Kasumi-1 (cell line): Measurements from ENCODE around the gene HAUS8.
A peak's percentile ranks its signal among the peaks of the same experiment; 100 is the strongest.
"Not testable (repeated sequence)": the region's sequence is repeated elsewhere in the genome, so short reads cannot be mapped to it uniquely, and the experiment has no call there.

Experiments
- DNase-seq, 2 experiments: peaks; one replicate each; lab custom pipeline; 2025; lab: John Stamatoyannopoulos, UW

The HAUS8 gene, protein sequence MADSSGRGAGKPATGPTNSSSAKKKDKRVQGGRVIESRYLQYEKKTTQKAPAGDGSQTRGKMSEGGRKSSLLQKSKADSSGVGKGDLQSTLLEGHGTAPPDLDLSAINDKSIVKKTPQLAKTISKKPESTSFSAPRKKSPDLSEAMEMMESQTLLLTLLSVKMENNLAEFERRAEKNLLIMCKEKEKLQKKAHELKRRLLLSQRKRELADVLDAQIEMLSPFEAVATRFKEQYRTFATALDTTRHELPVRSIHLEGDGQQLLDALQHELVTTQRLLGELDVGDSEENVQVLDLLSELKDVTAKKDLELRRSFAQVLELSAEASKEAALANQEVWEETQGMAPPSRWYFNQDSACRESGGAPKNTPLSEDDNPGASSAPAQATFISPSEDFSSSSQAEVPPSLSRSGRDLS

DNA sequence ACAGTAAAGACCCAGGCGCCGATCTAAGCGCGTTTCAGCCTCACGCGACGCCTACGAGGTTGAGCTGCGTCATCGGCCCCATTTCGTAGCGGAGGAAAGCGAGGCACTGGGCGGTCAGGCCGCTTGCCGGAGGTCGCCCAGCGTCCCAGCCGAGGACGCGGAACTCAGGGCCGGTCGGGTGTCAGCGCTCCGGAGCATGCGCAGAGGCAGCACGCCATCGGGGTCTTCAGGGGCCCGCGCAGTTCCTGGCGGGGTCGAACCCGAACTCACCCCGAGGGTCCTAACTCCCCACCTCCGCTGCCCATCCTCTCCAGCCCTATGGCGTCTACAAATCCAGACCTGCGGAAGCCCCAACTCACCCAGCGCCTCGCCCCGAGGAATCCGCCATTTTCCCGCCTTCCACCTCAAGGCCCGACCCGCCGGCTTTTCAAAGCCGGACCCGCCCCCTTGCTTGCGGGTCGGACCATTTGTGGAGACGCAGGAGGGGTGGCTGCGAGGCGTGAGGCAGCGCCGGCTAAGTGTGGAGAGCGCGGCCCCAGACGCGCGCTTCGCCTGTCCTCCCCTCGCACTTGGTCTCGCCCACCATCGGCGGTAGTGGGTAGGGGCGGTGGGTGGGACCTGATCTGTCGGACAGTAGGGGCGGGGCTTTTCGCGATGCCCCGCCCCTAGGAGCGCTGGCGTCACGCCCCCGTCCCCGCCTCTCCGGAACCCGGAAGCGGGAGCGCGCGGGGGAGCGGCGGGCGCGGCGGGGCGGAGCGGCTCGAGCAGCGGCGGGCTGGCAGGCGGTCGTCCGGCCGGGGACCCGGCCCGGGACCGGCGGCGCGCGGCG, at the start of gene HAUS8, which contains the start of gene MYO9B:
Gene HAUS8 (minus strand): TSS at position 418 of the 829 bp plus-strand sequence. CDS start 30 bp downstream, at position 388.
Gene MYO9B (plus strand): TSS at position 743 of the 829 bp plus-strand sequence. CDS start 25,941 bp downstream, outside the sequence.
- DNase-seq = peak; percentile 95

DNA sequence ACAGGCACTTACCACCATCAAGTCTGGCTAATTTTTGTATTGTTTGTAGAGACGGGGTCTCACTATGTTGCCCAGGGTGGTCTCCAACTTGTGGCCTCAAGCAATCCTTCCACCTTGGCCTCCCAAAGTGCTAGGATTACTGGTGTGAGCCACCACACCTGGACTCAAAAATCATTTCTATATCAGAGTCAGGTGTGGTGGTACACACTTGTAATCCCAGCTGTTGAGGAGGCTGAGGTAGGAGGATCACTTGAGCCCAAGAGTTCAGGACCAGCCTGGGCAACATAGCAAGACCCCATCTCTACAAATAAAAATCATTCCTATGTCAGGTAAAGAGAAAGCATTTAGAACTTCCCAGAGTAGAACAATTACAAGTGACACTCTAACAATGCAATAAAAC, 48.8 kb upstream of the HAUS8 start:
- no peak for DNase-seq

DNA sequence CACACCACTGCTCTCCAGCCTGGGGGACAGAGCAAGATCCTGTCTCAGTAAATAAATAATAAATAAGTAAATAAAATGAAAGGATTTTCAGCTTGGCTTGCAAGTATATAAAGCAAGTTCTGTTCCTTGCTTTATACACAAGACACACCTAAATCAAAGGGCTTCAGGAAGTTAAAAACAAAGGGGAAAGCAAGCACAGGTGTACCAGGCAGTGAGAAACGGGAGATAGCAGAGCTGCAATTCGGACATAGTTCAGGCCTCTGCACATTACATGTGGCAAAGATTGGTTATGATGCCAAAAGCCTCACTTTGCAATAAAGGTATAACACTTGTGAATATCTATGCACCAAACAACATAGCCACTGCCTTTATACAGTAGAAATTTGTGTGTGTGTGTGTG, 47.8 kb upstream of the HAUS8 start:
- no peak for DNase-seq

DNA sequence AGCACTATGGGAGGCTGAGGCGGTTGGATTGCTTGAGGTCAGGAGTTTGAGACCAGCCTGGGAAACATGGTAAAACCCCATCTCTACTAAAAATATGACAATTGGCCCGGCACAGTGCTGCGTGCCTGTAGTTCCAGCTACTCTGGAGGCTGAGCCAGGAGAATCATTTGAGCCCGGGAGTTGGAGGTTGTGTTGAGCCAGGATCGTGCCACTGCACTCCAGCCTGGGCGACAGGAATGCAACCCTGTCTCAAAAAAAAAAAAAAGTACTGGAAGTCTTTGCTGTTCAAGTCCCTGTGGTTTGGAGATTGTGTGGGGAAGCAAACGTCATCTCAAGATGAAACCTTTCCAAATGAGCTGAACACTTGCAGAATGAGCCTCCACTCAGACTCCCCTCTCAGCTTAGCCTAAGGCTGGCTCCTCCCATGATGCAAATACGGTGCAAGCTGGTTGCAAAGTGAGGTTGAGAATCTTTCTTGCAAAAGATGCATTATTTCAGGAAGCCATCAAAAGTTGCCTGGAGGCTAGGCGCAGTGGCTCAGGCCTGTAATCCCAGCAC, 46.6 kb upstream of the HAUS8 start:
- DNase-seq = peak; percentile 16 to 34

DNA sequence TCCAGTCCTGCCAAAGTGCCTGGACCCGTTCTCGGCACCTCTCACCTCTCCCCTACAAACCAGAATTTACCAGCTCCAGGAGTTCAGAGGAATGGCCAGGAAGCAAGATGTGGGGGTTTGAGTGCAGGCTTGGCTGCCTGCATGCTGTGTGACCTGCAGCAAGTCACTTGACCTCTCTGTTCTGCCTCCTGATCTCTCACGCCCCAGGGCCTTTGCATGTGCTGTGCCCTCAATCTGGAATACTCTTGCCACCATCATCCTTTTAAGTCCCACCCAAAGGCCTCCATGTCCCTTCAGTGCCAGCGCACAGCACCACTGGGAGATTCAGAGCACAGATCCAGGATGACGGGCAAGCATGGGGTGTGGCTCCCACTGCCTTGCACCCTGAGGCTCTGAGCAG, 43.7 kb upstream of the HAUS8 start:
- no peak for DNase-seq

DNA sequence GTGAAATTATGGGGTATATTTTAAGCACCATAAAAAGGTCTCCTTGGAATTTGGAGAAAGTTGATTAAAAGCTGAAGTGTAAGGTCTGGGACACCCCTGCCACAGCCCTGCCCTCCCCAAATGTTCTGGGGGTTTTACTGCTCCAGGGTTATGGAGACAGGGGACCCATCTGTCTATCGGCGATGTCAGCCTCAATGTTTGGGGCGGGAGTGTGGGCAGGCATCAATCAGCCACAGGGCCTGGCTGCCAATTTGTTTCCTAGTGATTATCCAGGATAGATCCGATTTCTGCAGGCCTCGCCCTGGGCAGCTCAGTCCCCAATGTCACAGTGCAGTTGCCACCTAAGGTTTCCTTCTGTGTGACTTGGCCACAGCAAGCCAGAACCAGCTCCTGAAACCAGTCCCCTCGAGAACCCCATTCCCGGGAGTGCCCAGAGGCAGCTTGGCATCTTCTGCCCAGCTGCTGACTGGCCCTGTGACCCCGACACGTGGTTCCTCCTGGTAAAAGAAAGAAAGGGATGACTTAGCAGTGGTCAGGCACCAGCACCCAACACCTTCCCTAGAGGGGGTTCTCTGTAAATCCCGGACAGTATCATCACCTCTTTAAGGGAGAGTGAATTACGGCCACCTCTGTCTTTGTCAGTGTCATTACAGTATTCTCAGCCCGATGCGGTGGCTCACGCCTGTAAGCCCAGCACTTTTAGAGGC, 41.9 kb upstream of the HAUS8 start:
- DNase-seq = no peak

DNA sequence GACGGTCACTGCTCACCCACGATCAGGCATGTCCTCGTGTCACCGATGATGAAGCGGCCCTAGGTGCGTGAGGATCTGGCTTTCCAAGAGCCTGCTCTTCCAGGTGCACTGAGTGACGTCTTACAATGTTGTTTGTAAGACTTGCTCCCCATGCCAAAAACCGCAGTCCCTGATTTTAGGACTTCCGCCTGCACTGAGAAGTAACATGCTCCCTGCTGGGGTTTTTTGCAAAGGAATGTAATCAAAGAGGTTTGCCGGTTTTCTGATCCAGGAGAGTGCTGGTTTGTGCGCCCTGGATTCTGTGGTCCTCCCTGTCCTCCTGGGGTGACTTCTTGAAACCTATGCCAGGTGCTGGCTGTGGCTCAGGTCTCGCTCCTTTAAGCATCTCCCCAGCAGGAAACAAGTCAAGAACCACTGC, 39.2 kb upstream of the HAUS8 start:
- no peak for DNase-seq

DNA sequence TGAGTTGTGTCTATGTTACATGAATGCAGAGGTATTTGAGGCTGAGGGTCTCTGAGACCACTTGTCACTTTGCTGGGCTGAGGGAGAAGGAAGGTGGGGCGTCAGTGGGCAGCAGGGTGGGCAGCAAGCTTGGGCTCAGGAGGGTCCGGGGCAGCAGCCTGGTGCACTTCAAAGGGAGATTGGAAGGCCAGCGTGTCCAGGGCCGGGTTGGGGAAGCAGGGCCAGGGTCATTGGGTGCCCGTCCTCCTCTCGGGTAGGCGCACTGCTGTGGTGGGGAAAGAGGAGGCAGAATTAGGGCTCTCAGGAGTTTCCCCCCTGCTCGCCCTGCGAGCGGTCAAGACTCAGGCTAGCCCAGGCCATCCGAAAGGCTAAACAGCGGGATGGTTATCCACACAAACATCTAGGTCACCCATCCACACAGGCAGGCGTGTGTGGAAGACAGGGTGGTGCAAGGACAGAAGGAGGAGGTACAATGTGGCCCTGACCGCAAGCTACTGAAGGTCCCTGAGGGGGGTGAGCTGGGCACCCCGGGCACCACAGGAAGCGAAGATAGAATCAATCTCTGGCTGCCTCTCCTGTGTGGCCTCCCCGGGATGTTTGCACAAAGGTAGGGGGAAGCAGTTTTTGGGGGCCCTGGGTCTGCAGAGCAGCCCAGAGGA, 38.0 kb upstream of the HAUS8 start:
- no peak for DNase-seq

DNA sequence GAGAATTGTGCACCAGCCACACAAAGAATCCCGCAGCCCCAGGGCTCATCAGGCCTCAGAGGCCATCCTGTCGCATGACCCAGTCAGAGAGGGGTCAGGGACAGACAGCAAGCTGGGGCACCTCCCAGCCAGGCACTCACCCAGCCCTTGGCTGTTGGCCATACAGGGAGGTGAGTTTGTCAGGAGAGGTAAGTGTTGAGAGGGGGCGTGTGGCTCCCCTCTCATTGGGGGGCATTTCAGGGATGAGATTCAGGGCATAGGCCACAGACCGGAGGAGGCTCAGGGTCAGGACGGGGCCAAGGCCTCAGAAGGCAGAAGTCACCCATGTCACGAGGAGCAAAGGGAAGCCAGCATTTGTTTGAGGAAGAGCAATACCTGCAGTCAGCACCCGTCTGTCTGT, 37.4 kb upstream of the HAUS8 start:
- no peak for DNase-seq

DNA sequence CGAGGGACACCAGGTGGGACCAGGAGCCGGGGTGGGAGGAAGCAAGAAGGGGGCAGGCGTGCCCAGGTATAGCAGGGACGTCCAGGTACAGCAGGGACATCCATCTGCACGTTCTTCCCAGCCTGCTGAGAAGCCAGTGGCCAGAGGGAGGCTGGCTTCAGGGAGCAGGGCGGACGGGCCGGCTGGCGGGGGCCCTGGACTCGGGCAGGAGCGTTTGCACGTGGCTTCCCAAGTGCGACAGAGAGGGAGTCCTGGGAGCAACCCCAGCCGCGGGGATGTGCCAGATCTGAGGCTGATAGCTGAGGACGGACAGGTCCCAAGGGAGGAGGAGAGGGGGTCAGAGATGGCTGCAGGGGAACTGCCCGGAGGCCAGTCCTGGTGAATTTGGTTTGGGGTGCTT, 37.0 kb upstream of the HAUS8 start:
- DNase-seq = no peak

DNA sequence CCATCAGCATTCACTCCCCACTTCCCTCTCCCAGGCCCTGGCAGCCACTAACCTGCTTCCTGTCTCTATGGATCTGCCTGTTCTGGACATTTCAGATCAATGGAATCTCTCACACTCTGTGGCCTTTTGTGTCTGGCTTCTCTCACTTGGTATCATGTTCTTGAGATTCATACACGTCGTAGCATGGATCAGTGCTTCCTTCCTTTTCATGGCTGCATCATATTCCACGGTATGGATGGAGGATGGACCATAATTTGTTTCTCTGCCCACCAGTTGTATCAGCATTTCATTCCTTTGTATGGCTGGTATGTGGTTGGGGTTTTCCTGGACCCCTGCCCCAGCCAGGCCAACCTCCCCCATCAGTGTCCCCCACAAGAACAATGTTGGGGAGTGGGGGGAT, 36.5 kb upstream of the HAUS8 start:
- DNase-seq = no peak

DNA sequence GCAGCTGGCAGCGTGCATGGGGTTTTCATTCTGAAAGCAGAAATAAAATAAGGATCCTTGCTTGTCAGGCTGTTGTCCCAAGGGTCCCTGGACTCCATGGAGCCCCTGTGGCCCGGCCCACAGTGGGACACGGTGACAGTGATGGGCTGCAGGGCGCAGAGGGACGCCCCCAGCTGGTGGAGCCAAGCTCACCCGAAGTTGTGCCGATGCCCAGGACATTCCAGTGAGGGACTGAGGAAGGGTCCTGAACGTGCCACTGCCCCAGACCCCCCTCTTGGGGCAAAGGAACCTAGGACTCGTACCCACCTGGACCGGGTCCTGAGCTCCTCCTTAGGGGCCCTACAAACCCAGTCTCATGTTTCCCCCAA, 35.3 kb upstream of the HAUS8 start:
- no peak for DNase-seq

DNA sequence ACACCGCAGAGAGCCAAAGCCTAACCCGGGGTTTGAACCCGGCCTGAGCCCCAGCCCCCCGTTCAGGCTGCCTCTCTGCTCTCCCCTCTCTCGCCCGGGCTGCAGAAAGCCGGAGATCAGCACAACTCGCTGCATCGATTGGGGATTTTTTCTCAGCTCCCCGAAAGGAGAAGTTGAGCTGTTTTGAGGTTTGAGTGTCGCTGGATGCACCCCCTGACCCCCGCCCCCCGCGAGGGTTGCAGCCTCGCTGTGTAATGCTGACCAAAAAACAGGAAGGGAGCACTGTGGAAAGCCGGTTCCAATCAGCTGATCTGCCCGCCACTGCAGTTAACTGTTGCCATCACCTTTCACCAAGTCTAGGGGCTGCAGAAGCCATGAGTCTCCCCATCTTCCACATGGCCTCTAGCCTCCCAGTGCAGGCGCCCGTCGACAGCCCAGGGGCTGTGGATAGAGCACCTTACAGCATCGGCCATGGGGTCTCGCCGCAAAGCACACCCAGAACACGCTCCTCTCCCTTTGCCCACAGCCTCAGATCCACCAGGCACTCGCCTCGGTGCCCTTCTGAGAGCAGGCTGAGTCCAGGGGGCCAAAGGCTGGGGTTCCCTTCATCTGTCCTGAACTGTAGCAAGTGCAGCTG, 34.8 kb upstream of the HAUS8 start:
- DNase-seq = peak; percentile 87 to 91

DNA sequence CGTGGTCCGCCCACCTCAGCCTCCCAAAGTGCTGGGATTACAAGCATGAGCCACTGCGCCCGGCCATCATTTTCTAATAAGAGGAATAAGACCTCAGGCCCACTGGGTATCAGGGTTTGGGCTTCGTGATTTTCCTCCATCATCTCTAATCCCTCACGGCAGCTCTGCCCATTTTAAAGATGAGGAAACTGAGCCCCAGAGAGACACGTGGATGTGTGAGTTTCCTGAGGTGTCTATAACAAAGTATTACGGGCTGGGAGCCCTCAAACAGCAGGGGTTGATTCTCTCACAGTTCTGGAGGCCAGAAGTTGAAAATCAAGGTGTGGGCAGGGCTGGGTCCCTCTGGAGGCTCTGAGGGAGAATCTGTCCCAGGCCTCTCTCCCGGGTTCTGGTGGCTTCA, 34.0 kb upstream of the HAUS8 start:
- no peak for DNase-seq

DNA sequence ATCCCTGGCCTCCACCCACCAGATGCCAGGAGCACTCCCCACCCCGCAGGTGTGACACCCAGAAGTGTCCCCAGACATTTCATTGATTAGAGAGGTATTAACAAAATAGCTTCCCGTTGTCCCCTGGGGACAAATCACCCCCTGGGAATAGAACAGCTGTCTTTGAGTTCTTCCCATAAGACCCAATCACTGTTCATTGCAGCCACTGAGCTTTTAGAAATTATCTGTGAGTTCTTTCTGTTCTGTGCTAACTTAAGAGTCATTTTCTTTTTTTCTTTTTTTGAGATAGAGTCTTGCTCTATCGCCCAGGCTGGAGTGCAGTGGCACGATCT, 33.2 kb upstream of the HAUS8 start:
- no peak for DNase-seq

DNA sequence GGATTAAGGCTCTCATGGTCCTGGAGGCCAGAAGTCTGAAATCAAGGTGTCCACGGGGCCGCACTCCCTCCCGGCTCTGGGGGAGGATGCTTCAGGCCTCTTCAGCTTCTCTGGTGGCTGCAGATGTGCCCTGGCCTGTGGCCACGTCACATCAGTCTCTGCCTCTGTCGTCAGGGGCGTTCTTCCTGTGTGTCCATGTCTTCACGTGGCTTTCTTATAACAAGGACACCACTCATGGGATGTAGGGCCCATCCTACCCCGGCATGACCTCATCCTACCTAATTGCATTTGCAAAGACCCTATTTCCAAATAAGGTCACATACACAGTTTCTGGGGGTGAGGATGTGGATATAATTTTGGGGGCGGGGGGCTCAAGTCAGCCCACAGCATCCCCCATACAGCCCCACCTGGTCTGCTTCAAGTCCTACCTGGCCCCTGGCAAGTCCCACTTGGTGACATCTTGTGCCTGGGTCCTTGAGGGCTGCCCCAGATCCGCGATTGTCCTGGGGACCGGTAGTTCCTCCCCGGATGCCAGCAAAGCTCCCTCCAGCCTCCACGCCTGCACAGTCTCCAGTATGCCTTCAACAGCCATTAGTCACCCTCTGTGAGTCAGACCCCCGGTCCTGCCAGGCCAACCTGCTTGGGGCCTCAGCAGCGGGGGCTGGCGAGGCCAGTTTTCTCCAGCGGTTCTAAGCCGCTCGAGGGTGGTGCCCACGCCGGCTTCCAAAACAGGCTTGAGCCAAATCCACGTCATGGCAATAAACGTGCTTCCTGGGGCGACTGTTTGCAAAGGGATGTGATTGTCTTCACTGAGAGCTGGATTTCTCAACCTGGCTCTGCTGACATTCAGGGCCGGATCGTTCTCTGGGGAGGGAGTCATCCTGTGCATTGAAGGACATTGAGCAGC, 32.5 kb upstream of the HAUS8 start:
- DNase-seq = peak; percentile 86 to 90

DNA sequence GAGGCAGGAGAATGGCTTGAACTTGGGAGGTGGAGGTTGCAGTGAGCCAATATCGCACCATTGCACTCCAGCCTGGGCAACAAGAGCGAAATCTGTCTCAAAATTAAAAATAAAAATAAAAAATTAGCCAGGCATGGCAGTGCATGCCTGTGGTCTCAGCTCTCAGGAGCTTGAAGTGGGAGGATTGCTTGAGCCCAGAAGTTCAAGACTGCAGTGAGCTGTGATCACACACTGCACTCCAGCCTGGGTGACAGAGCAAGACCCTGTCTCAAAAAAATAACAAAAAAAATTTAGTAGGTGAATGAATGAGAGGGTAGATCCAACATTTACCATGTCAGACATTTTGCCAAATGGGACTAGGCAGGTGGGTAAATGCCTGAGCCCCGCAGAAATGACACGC, 31.7 kb upstream of the HAUS8 start:
- DNase-seq = not testable (repeated sequence)

DNA sequence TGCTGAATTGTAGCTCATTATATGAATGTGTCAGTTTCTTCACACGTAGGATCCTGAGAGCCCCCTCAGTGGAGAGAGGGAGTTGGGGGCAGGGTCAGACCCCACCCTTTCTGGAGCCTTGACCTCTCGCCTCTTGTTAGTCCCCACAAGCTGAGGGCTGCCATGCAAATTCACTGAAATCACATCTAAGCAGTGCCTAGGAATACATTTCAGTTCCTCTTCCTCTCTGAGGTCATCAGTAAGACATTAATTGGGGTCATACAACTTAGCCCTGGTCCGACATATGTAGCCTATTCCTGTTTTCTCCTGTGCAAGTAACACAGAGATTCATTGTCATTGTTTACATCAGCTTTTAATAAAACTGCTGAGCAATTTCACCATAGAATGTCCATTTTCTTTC, 30.3 kb upstream of the HAUS8 start:
- no peak for DNase-seq

DNA sequence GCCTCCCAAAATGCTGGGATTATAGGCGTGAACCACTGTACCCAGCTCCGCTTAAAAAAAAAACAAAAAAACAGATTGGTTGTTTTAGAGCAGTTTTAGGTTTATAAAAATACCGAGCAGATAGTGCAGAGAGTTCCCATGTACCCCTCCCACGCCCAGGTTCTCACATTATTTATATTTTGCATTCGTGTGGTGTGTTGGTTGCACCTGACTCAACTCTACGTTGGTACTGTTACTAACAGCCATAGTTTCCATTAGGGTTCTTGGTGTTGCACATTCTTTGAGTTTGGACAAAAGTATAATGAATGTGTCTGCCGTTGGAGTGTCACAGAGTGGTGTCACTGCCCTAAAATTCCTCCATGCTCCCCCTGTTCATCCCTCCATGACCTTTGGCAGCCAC, 29.4 kb upstream of the HAUS8 start:
- DNase-seq = no peak

DNA sequence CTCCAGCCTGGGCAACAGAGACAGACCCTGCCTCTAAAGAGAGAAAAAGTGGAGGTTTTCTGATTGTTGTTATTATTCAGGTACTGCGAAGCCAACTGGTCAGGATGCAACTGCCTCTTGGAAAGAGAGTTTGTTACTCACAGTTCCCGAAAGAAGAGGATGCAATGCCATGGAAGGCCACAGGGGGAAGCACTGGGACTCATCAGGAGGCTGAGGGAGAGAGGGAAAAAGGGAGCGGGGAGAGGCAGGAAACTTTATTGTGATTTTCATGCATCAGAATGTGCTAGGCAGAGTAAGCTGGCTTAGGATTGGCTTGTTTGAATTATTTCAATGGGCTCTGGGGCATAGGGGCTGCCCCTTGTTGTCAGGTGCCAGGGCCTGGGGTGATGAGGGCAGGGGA, 27.9 kb upstream of the HAUS8 start:
- DNase-seq = no peak
